Fibroblast of mammary gland (primary cell): Measurements from ENCODE around the gene LRFN2.

ENCODE experiments used
- DNase-seq: peaks from one replicate; pipeline ENCODE4 v3.0.0-alpha.2; 2010; ENCODE audit warnings: low read depth
- H3K4me3 ChIP-seq: 2 replicates; pipeline ENCODE4 v1.5.1; 2011; ENCODE audit warnings: low read depth, mild to moderate bottlenecking, low read length, moderate library complexity; ENCODE audit not compliant: control insufficient read depth
- CTCF ChIP-seq: conservative IDR thresholded peaks from 2 replicates; pipeline ENCODE4 v1.5.1; 2011; ENCODE audit warnings: low read depth, low read length, inconsistent platforms; ENCODE audit not compliant: control insufficient read depth, insufficient read depth

The LRFN2 gene

GRCh38 chr6:40542175-40542764 is 44.9 kb downstream of the LRFN2 start:
- no peak overlapping the region for H3K4me3 ChIP-seq
- no peak for DNase-seq
- no peak for TF ChIP-seq CTCF

- no peak overlapping the region for H3K4me3 ChIP-seq
- no peak for DNase-seq
- no peak for TF ChIP-seq CTCF
Measured at GRCh38 chr6:40541556-40542174, 45.5 kb downstream of the LRFN2 start.

- no peak for TF ChIP-seq CTCF
- H3K4me3 ChIP-seq: no peak overlapping the region
- DNase-seq: no peak
Measured at GRCh38 chr6:40540790-40541189, 46.4 kb downstream of the LRFN2 start.

GRCh38 chr6:40539853-40540252 is 47.3 kb downstream of the LRFN2 start:
- no peak for TF ChIP-seq CTCF
- no peak for DNase-seq

GRCh38 chr6:40538556-40538955 is 48.6 kb downstream of the LRFN2 start:
- DNase-seq: no peak
- TF ChIP-seq CTCF: no peak
- H3K4me3 ChIP-seq: no peak overlapping the region

More at GRCh38 chr6:40539853-40540252, 47.3 kb downstream of the LRFN2 start:
- H3K4me3 ChIP-seq: no peak overlapping the region

GRCh38 chr6:40537446-40537845 is 49.7 kb downstream of the LRFN2 start:
- TF ChIP-seq CTCF: no peak
- no peak for DNase-seq
- no peak overlapping the region for H3K4me3 ChIP-seq
